Muscle of back (tissue), 11 donors: ENCODE data around the gene OR52N5. TPM values are rescaled to one million over a fixed set of nuclear protein-coding genes. Genes with fewer than 3 reads are reported as not detected.

Experiments used
- DNase-seq, 3 donors: peaks; one replicate each; pipeline versions ENCODE4 v3.0.0 to v3.0.0-alpha.2; 2013
- polyA plus RNA-seq, 10 donors: library from polyadenylated mRNA; unstranded; fragments of 120-200 nt; gene quantifications; one replicate each; pipeline ENCODE4 v1.2.1, GENCODE V29; 2013; ENCODE audit not compliant: insufficient read length in 10 of 10

Gene OR52N5
- polyA plus RNA-seq, 10 donors, result not detected

DNA sequence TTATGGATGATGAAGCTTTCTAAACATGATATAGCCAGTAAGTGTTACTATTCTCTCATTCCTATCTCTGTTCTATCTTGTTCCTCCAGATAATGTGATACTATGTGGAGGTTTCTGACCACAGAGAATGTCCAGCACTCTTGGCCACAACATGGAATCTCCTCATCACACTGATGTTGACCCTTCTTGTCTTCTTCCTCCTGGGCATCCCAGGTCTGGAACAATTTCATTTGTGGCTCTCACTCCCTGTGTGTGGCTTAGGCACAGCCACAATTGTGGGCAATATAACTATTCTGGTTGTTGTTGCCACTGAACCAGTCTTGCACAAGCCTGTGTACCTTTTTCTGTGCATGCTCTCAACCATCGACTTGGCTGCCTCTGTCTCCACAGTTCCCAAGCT lies 56.8 kb downstream of the OR52N5 start:
- no peak for DNase-seq

Other genes starting within 250 kb of the OR52N5 start
- gene OR52H1, start 234.8 kb downstream of the OR52N5 start, polyA plus RNA-seq, result not detected
- not detected for gene OR52B6, start 202.5 kb downstream of the OR52N5 start, polyA plus RNA-seq
- 1 to 10 TPM; 1.0 to 2.3 (median 1.6) TPM for gene TRIM6, start 186.7 kb downstream of the OR52N5 start, polyA plus RNA-seq
- 1 to 10 TPM; 3.9 to 6.8 (median 4.7) TPM for gene TRIM34, start 158.4 kb downstream of the OR52N5 start, polyA plus RNA-seq
- 10 to 100 TPM in 9 of 10 donors, 1 to 10 TPM in 1; 9.9 to 17.8 (median 13.6) TPM for gene TRIM5, start 98.3 kb downstream of the OR52N5 start, polyA plus RNA-seq
- gene TRIM22, start 93.6 kb downstream of the OR52N5 start, polyA plus RNA-seq, result 10 to 100 TPM in 6 of 10 donors, 1 to 10 TPM in 4; 4.5 to 16.0 (median 10.6) TPM
- not detected for gene OR56B1, start 46.9 kb downstream of the OR52N5 start, polyA plus RNA-seq
- gene OR52N4, start 29.1 kb downstream of the OR52N5 start, polyA plus RNA-seq, result under 1 TPM in 1 of 10 donors, not detected in 9; 0.18 TPM
- gene OR52N1, start 7.9 kb upstream of the OR52N5 start, polyA plus RNA-seq, result not detected
- not detected for gene OR52N2, start 25.6 kb upstream of the OR52N5 start, polyA plus RNA-seq
- gene OR52E6, start 58.5 kb upstream of the OR52N5 start, polyA plus RNA-seq, result not detected
- gene OR52E8, start 74.3 kb upstream of the OR52N5 start, polyA plus RNA-seq, result not detected
- not detected for gene OR52E4, start 97.3 kb upstream of the OR52N5 start, polyA plus RNA-seq
- gene OR52E5, start 109.9 kb upstream of the OR52N5 start, polyA plus RNA-seq, result not detected
- gene OR56A3, start 158.9 kb upstream of the OR52N5 start, polyA plus RNA-seq, result not detected
- gene OR56A5, start 185.1 kb upstream of the OR52N5 start, polyA plus RNA-seq, result not detected
- gene OR52L1, start 203.6 kb upstream of the OR52N5 start, polyA plus RNA-seq, result not detected
- gene OR56A4, start 223.6 kb upstream of the OR52N5 start, polyA plus RNA-seq, result not detected
- gene OR56A1, start 247.4 kb upstream of the OR52N5 start, polyA plus RNA-seq, result not detected